PC-9 (cell line): ENCODE data around the gene MAST1. TPM values are rescaled to one million over a fixed set of nuclear protein-coding genes. Genes with fewer than 3 reads are reported as not detected.
A peak's percentile ranks its signal among the peaks of the same experiment; 100 is the strongest.

Experiments used
- BruUV-seq: library from RNA; stranded (reverse); fragments of 400-500 nt; replicated peaks from 2 replicates; lab custom pipeline; 2021; lab: Mats Ljungman, UMichigan
- CTCF ChIA-PET: fragments of 300-600 bp; sonication (Branson Sonifier 250); formaldehyde crosslinking; loops from one replicate; lab custom pipeline; 2022; ENCODE audit warnings: antibody characterized with exemption; lab: Charles Lee
- POLR2A ChIA-PET: fragments of 300-600 bp; sonication (Branson Sonifier 250); formaldehyde crosslinking; loops from one replicate; lab custom pipeline; 2022; ENCODE audit warnings: antibody characterized with exemption; ENCODE audit not compliant: unreplicated experiment; lab: Charles Lee
- DNase-seq, 2 experiments: peaks; one replicate each; pipeline versions ENCODE4 v3.0.0 to v3.0.0-alpha.2; 2015 to 2022; ENCODE audit warnings: mixed read lengths in 1 of 2
- H2AFZ ChIP-seq: fragments of 200-600 bp; sonication (generic); 2 replicates; pipeline ENCODE4 v1.8.1; 2017; ENCODE audit warnings: antibody characterized with exemption
- H3F3A ChIP-seq: fragments of 200-600 bp; sonication (generic); 2 replicates; pipeline ENCODE4 v1.8.1; 2017; ENCODE audit warnings: antibody characterized with exemption, mild to moderate bottlenecking, low read depth; ENCODE audit not compliant: insufficient read depth
- H3K27ac ChIP-seq: fragments of 200-600 bp; sonication (generic); 2 replicates; pipeline ENCODE4 v1.6.1; 2016; ENCODE audit warnings: mixed run types
- H3K27me3 ChIP-seq: fragments of 200-600 bp; sonication (generic); 2 replicates; pipeline ENCODE4 v1.6.1; 2016; ENCODE audit warnings: low read depth, mixed run types; ENCODE audit not compliant: insufficient read depth
- H3K36me3 ChIP-seq: fragments of 200-600 bp; sonication (generic); 2 replicates; pipeline ENCODE4 v1.6.1; 2016; ENCODE audit warnings: low read depth, mixed run types
- H3K4me1 ChIP-seq: fragments of 200-600 bp; sonication (generic); replicated peaks from 2 replicates; pipeline ENCODE4 v1.6.1; 2016; ENCODE audit warnings: mixed run types; ENCODE audit not compliant: insufficient read depth
- H3K4me2 ChIP-seq: fragments of 200-600 bp; sonication (generic); 2 replicates; pipeline ENCODE4 v1.6.1; 2017; ENCODE audit warnings: mixed run types
- H3K4me3 ChIP-seq: fragments of 200-600 bp; sonication (generic); 2 replicates; pipeline ENCODE4 v1.6.1; 2016; ENCODE audit warnings: mixed run types
- H3K79me2 ChIP-seq: fragments of 200-600 bp; sonication (generic); 2 replicates; pipeline ENCODE4 v1.6.1; 2017; ENCODE audit warnings: low read depth, mixed run types
- H3K9me2 ChIP-seq: fragments of 200-600 bp; sonication (generic); 2 replicates; pipeline ENCODE4 v1.8.1; 2017; ENCODE audit warnings: mild to moderate bottlenecking; ENCODE audit not compliant: insufficient read depth
- H3K9me3 ChIP-seq: fragments of 200-600 bp; sonication (generic); 2 replicates; pipeline ENCODE4 v1.8.1; 2016; ENCODE audit warnings: low read depth; ENCODE audit not compliant: insufficient read depth
- H4K20me1 ChIP-seq: fragments of 200-600 bp; sonication (generic); 2 replicates; pipeline ENCODE4 v1.8.1; 2017; ENCODE audit not compliant: insufficient read depth
- EZH2 ChIP-seq: fragments of 200-600 bp; sonication (generic); IDR thresholded peaks from 2 replicates; pipeline ENCODE4 v1.8.0; 2017; ENCODE audit warnings: antibody characterized with exemption, low read depth
- intact Hi-C: fragments of 100-400 bp; cut with micrococcal nuclease; formaldehyde crosslinking; loops from one replicate; pipeline ENCODE4 v1.10.0; 2022; ENCODE audit not compliant: unreplicated experiment
- total RNA-seq: library from RNA; stranded (reverse); gene quantifications from 2 replicates; pipeline ENCODE4 v1.2.3, GENCODE V29; 2021
- TF ChIP-seq, protein P1 (sequence below): fragments of 200-600 bp; sonication (generic); conservative IDR thresholded peaks from 2 replicates; pipeline ENCODE4 v1.6.1; 2017; ENCODE audit warnings: mixed run types, antibody characterized with exemption, mild to moderate bottlenecking, moderate library complexity

Gene MAST1
- total RNA-seq, 1 experiment from 2014 or later = 11.9 TPM

DNA sequence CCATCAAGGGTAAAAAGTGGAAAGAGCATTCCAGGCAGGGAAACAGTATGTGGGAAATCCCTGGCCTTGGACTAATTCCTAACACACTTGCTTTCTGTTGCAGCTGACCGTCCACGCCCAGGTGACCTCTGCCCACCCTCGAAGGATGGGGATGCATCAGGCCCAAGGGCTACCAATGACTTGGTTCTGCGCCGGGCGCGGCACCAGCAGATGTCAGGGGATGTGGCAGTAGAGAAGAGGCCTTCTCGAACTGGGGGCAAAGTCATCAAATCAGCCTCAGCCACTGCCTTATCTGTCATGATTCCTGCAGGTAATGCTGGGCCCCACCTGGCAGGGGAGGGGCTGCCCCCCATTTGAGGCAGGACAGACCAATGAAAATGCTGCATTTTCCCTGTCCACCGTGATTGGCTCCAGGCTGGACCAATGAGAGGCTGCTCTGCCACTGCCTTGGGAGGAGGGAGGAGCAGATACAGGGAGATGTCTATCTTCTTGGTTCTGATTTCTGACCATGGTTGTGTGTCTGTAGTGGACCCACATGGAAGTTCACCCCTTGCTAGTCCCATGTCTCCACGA is 30.3 kb downstream of the MAST1 start:
- CTCF ChIA-PET = no interaction called here
- H3K27me3 ChIP-seq = no peaks in the 10 kb centered on the region

DNA sequence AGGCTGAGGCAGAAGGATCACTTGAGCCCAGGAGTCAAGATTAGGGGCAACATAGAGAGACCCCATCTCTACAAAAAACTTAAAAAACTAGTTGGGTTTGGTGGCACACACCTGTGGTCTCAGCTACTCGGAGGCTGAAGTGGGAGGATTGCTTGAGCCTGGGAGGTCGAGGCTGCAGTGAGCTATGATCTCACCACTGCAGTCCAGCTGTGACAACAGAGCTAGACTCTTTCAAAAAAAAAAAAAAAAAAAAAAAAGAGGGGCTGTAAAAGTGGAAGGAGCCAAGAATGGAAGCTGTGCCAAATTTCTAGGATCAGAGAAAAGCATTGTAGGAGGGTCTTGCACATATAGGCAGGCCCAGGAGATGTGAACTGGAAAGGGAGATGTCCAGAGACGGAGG is 33.4 kb downstream of the MAST1 start:
- POLR2A ChIA-PET = no interaction called here
- Histone ChIP-seq H3F3A (peaks cover 26% of the 10 kb centered on the region), H3K27me3 (no peaks in the 10 kb centered on the region), H3K79me2 (no peaks in the 10 kb centered on the region), H2AFZ (no peak overlapping the region), H4K20me1 (no peaks in the 10 kb centered on the region), H3K9me3 (no peaks in the 10 kb centered on the region), H3K4me2 (no peak overlapping the region), H3K36me3 (no peaks in the 10 kb centered on the region), H3K9me2 (no peaks in the 10 kb centered on the region), H3K27ac (no peak overlapping the region), H3K4me1 (no peaks in the 10 kb centered on the region), H3K4me3 (no peak overlapping the region)
- intact Hi-C loops = no loop called here
- DNase-seq = no peak
- CTCF ChIA-PET = interaction anchor here (0.6 kb wide), 1 partner anchor 93 kb away, joined by 15 read pairs; no protein-coding TSS in a partner anchor
- TF ChIP-seq, protein P1, sequence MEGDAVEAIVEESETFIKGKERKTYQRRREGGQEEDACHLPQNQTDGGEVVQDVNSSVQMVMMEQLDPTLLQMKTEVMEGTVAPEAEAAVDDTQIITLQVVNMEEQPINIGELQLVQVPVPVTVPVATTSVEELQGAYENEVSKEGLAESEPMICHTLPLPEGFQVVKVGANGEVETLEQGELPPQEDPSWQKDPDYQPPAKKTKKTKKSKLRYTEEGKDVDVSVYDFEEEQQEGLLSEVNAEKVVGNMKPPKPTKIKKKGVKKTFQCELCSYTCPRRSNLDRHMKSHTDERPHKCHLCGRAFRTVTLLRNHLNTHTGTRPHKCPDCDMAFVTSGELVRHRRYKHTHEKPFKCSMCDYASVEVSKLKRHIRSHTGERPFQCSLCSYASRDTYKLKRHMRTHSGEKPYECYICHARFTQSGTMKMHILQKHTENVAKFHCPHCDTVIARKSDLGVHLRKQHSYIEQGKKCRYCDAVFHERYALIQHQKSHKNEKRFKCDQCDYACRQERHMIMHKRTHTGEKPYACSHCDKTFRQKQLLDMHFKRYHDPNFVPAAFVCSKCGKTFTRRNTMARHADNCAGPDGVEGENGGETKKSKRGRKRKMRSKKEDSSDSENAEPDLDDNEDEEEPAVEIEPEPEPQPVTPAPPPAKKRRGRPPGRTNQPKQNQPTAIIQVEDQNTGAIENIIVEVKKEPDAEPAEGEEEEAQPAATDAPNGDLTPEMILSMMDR = no peak
- no peak for TF ChIP-seq EZH2
- BruUV-seq = no TSS peak

More for the DNA sequence above, 30.3 kb downstream of the MAST1 start:
- H3K9me3 ChIP-seq = no peaks in the 10 kb centered on the region
- H3K36me3 ChIP-seq = no peaks in the 10 kb centered on the region
- no peak overlapping the region for H2AFZ ChIP-seq
- H3K4me2 ChIP-seq = peak overlapping the region; percentile 99; the same call in 1 of the 2 replicates
- H3F3A ChIP-seq = peaks cover 20% of the 10 kb centered on the region; the same call in 1 of the 2 replicates
- no peak overlapping the region for H3K4me3 ChIP-seq
- H3K79me2 ChIP-seq = no peaks in the 10 kb centered on the region
- peak; percentile 37 to 57 for DNase-seq
- no TSS peak for BruUV-seq
- no peaks in the 10 kb centered on the region for H3K4me1 ChIP-seq
- no peaks in the 10 kb centered on the region for H4K20me1 ChIP-seq
- H3K9me2 ChIP-seq = no peaks in the 10 kb centered on the region
- POLR2A ChIA-PET = no interaction called here
- intact Hi-C loops = no loop called here
- no peak overlapping the region for H3K27ac ChIP-seq
- no peak for TF ChIP-seq EZH2
- TF ChIP-seq, protein P1 = no peak

DNA sequence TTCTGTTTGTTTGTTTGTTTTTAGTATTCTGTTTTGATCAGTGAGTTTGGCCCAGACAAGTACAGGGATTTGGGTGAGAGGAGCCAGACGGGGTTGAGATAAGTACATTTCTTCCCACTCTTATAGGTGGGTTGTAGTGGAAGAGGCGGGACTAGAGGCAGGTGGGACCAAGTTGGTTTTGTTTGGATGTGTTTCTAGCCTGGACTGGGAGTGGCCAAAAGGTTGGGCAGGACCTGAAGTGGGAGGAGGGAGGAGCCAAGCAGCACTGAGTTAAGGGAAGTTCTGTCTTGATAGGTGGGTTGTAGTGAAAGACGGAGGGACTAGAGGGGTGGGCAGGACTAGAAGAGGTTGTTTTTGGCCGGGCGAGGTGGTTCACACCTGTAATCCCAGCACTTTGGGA is 33.9 kb downstream of the MAST1 start:
- H3K9me2 ChIP-seq = no peaks in the 10 kb centered on the region
- no peak overlapping the region; the same call in 1 of the 2 replicates for H3K4me3 ChIP-seq
- ChIA-PET POLR2A (interaction anchor here (0.6 kb wide), 1 partner anchor 88 kb away, joined by 3 read pairs; no protein-coding TSS in a partner anchor), CTCF (interaction anchor here (0.6 to 1.1 kb wide), 4 partner anchors 10 to 122 kb away, joined by 4 to 15 read pairs (median 10); no protein-coding TSS in a partner anchor)
- DNase-seq = peak in 1 of 2 experiments; percentile 56
- H3K4me1 ChIP-seq = no peaks in the 10 kb centered on the region
- no peak for TF ChIP-seq EZH2
- TF ChIP-seq, protein P1 = no peak
- no peaks in the 10 kb centered on the region for H3K36me3 ChIP-seq
- intact Hi-C loops = no loop called here
- H2AFZ ChIP-seq = no peak overlapping the region
- no peaks in the 10 kb centered on the region for H3K9me3 ChIP-seq
- peak overlapping the region; percentile 57 for H3K4me2 ChIP-seq
- H3K79me2 ChIP-seq = no peaks in the 10 kb centered on the region
- no peaks in the 10 kb centered on the region for H3K27me3 ChIP-seq
- no TSS peak for BruUV-seq
- H3F3A ChIP-seq = peaks cover 26% of the 10 kb centered on the region
- H3K27ac ChIP-seq = no peak overlapping the region
- H4K20me1 ChIP-seq = no peaks in the 10 kb centered on the region
